ENCODE data around the gene SLC35B2. TPM values are rescaled to one million over a fixed set of nuclear protein-coding genes. Genes with fewer than 3 reads are reported as not detected.

The SLC35B2 gene
- total RNA-seq, 1 donor from 2014 or later, result 77.0 TPM

GRCh38 chr6:44237021-44237812 is 20.1 kb downstream of the SLC35B2 start:
- TF ChIP-seq CTCF (IDR thresholded peaks at IDR 0.05), result no peak
- no peaks in the 10 kb centered on the region for H3K9me3 Mint-ChIP-seq (ENCODE audit: unreplicated experiment)
- peak; percentile 95 for DNase-seq (ENCODE audit: extremely low spot score, unreplicated experiment)
- peaks cover 19% of the 10 kb centered on the region for H3K36me3 Mint-ChIP-seq (ENCODE audit: unreplicated experiment)
- H3K27ac Mint-ChIP-seq (ENCODE audit: unreplicated experiment), result peak overlapping the region; percentile 97
- peak overlapping the region; percentile 86 for H3K4me3 Mint-ChIP-seq (ENCODE audit: unreplicated experiment)
- H3K4me1 Mint-ChIP-seq (ENCODE audit: unreplicated experiment), result peaks cover 53% of the 10 kb centered on the region
- H3K27me3 Mint-ChIP-seq (ENCODE audit: unreplicated experiment), result no peaks in the 10 kb centered on the region

GRCh38 chr6:44235891-44236516 is 21.3 kb downstream of the SLC35B2 start:
- Mint-ChIP-seq H3K36me3 (ENCODE audit: unreplicated experiment) (peaks cover 26% of the 10 kb centered on the region), H3K27me3 (ENCODE audit: unreplicated experiment) (no peaks in the 10 kb centered on the region), H3K4me3 (ENCODE audit: unreplicated experiment) (no peak overlapping the region), H3K27ac (ENCODE audit: unreplicated experiment) (peak overlapping the region; percentile 38), H3K4me1 (ENCODE audit: unreplicated experiment) (peaks cover 56% of the 10 kb centered on the region), H3K9me3 (ENCODE audit: unreplicated experiment) (no peaks in the 10 kb centered on the region)
- TF ChIP-seq CTCF (IDR thresholded peaks at IDR 0.05), result no peak
- DNase-seq (ENCODE audit: extremely low spot score, unreplicated experiment), result no peak

- Mint-ChIP-seq H3K36me3 (ENCODE audit: unreplicated experiment) (peaks cover 33% of the 10 kb centered on the region), H3K27me3 (ENCODE audit: unreplicated experiment) (no peaks in the 10 kb centered on the region), H3K27ac (ENCODE audit: unreplicated experiment) (peak overlapping the region; percentile 83), H3K4me1 (ENCODE audit: unreplicated experiment) (peaks cover 58% of the 10 kb centered on the region), H3K9me3 (ENCODE audit: unreplicated experiment) (no peaks in the 10 kb centered on the region), H3K4me3 (ENCODE audit: unreplicated experiment) (no peak overlapping the region)
- no peak for TF ChIP-seq CTCF (IDR thresholded peaks at IDR 0.05)
- DNase-seq (ENCODE audit: extremely low spot score, unreplicated experiment), result no peak
These were observed 22.1 kb downstream of the SLC35B2 start for GRCh38 chr6:44235269-44235668.

- Mint-ChIP-seq H3K27ac (ENCODE audit: unreplicated experiment) (peak overlapping the region; percentile 83), H3K4me1 (ENCODE audit: unreplicated experiment) (peaks cover 60% of the 10 kb centered on the region), H3K4me3 (ENCODE audit: unreplicated experiment) (no peak overlapping the region), H3K27me3 (ENCODE audit: unreplicated experiment) (no peaks in the 10 kb centered on the region), H3K9me3 (ENCODE audit: unreplicated experiment) (no peaks in the 10 kb centered on the region), H3K36me3 (ENCODE audit: unreplicated experiment) (peaks cover 34% of the 10 kb centered on the region)
- no peak for DNase-seq (ENCODE audit: extremely low spot score, unreplicated experiment)
- peak; percentile 70 for TF ChIP-seq CTCF (IDR thresholded peaks at IDR 0.05)
These were observed 23.0 kb downstream of the SLC35B2 start for GRCh38 chr6:44234101-44235025.

Measured in osteocyte (in vitro differentiated cells).